CD14-positive monocyte (primary cell): ENCODE measurements around the gene ACKR3. TPM values are rescaled to one million over a fixed set of nuclear protein-coding genes. Genes with fewer than 3 reads are reported as not detected.

Experiments
- DNase-seq, 3 donors: peaks; one replicate each; pipeline ENCODE4 v3.0.0-alpha.2; 2011 to 2022
- H2AFZ ChIP-seq: 2 replicates; pipeline ENCODE4 v1.6.0; 2012; ENCODE audit warnings: mild to moderate bottlenecking, low read depth, low read length, inconsistent platforms; ENCODE audit not compliant: insufficient read depth, poor library complexity, severe bottlenecking
- H3K27ac ChIP-seq, 2 donors: 1 replicate in 1 of 2; 2 replicates in 1 of 2; pipeline ENCODE4 v1.5.1; 2012 to 2013; ENCODE audit warnings: low read length in 2 of 2, control low read depth in 1 of 2, inconsistent platforms in 1 of 2, low read depth in 1 of 2, mild to moderate bottlenecking in 1 of 2
- H3K27me3 ChIP-seq, 2 donors: one replicate each; pipeline versions ENCODE4 v1.6.0 to v1.6.1; 2011 to 2013; ENCODE audit warnings: low read length in 2 of 2; ENCODE audit not compliant: control insufficient read depth in 2 of 2, insufficient read depth in 2 of 2
- H3K36me3 ChIP-seq, 2 donors: replicated peaks in 1 of 2; 1 replicate in 1 of 2; 2 replicates in 1 of 2; pipeline versions ENCODE4 v1.5.1 to v1.6.1; 2012 to 2013; ENCODE audit warnings: low read length in 2 of 2, control low read depth in 1 of 2, inconsistent platforms in 1 of 2, mild to moderate bottlenecking in 1 of 2; ENCODE audit not compliant: insufficient read depth in 2 of 2, control insufficient read depth in 1 of 2
- H3K4me1 ChIP-seq, 2 donors: 1 replicate in 1 of 2; 2 replicates in 1 of 2; pipeline versions ENCODE4 v1.5.1 to v1.6.1; 2012 to 2013; ENCODE audit warnings: low read length in 2 of 2, control low read depth in 1 of 2, inconsistent platforms in 1 of 2, mild to moderate bottlenecking in 1 of 2, moderate library complexity in 1 of 2; ENCODE audit not compliant: insufficient read depth in 2 of 2, control insufficient read depth in 1 of 2
- H3K4me2 ChIP-seq: replicated peaks from 2 replicates; pipeline ENCODE3; 2012; ENCODE audit warnings: low read length, moderate library complexity, mild to moderate bottlenecking; ENCODE audit not compliant: poor library complexity, severe bottlenecking; ENCODE audit errors: extremely low read depth
- H3K4me3 ChIP-seq, 3 experiments: fragments of 200-600 bp in 1 of 3; sonication (generic) in 1 of 3; replicated peaks in 1 of 3; 1 replicate in 2 of 3; 2 replicates in 1 of 3; pipeline ENCODE4 v1.5.1; 2011 to 2013; ENCODE audit warnings: low read length in 3 of 3, mild to moderate bottlenecking in 3 of 3, control low read depth in 2 of 3, low read depth in 2 of 3, inconsistent platforms in 1 of 3, moderate library complexity in 1 of 3
- H3K79me2 ChIP-seq: 2 replicates; pipeline ENCODE4 v1.6.0; 2012; ENCODE audit warnings: mild to moderate bottlenecking, control low read depth, inconsistent platforms, low read length, moderate library complexity; ENCODE audit not compliant: insufficient read depth
- H3K9ac ChIP-seq: 2 replicates; pipeline ENCODE4 v1.6.0; 2017; ENCODE audit warnings: low read length, mild to moderate bottlenecking; ENCODE audit not compliant: insufficient read depth, poor library complexity, severe bottlenecking
- H3K9me3 ChIP-seq, 2 donors: replicated peaks in 1 of 2; 1 replicate in 1 of 2; 2 replicates in 1 of 2; pipeline versions ENCODE4 v1.5.1 to v1.6.1; 2012 to 2013; ENCODE audit warnings: low read length in 2 of 2, control low read depth in 1 of 2; ENCODE audit not compliant: control insufficient read depth in 1 of 2, insufficient read depth in 1 of 2
- H4K20me1 ChIP-seq: 2 replicates; pipeline ENCODE4 v1.6.0; 2012; ENCODE audit warnings: mild to moderate bottlenecking, low read length, control low read depth, moderate library complexity; ENCODE audit not compliant: insufficient read depth
- H3K27ac Mint-ChIP-seq, 7 donors: one replicate each; pipeline ENCODE4 v1.8.0; 2020; ENCODE audit warnings: mild to moderate bottlenecking in 7 of 7, mixed read lengths in 7 of 7, moderate library complexity in 6 of 7, inconsistent platforms in 2 of 7
- H3K27me3 Mint-ChIP-seq, 3 donors: one replicate each; pipeline ENCODE4 v1.8.0; 2021 to 2022; ENCODE audit warnings: low read depth in 3 of 3, mild to moderate bottlenecking in 3 of 3, mixed read lengths in 3 of 3, moderate library complexity in 3 of 3, inconsistent platforms in 1 of 3
- H3K36me3 Mint-ChIP-seq, 2 donors: one replicate each; pipeline ENCODE4 v1.8.0; 2020; ENCODE audit warnings: mixed read lengths in 2 of 2, inconsistent platforms in 1 of 2, mild to moderate bottlenecking in 1 of 2
- H3K4me1 Mint-ChIP-seq: one replicate; pipeline ENCODE4 v1.8.0; 2020; ENCODE audit warnings: mild to moderate bottlenecking, mixed read lengths
- H3K4me3 Mint-ChIP-seq, 2 donors: one replicate each; pipeline ENCODE4 v1.8.0; 2020; ENCODE audit warnings: mild to moderate bottlenecking in 2 of 2, mixed read lengths in 2 of 2, moderate library complexity in 1 of 2
- H3K9me3 Mint-ChIP-seq, 7 donors: one replicate each; pipeline ENCODE4 v1.8.0; 2020 to 2022; ENCODE audit warnings: mixed read lengths in 7 of 7, mild to moderate bottlenecking in 6 of 7, moderate library complexity in 6 of 7, inconsistent platforms in 2 of 7
- WGBS: methylation state at CpG from one replicate; pipeline ENCODE4 v1.1.5; 2013; ENCODE audit warnings: missing lambda C conversion rate; ENCODE audit not compliant: insufficient coverage; 5-methylcytosine and 5-hydroxymethylcytosine counted together
- intact Hi-C, 2 donors: fragments of 100-400 bp; cut with micrococcal nuclease; formaldehyde crosslinking; loops; one replicate each; pipeline versions ENCODE4 v1.15.0 to v1.15.1; 2023
- polyA plus RNA-seq, 3 donors: library from polyadenylated mRNA; depleted of rRNA in 1 of 3; unstranded in 2 of 3; stranded (reverse) in 1 of 3; fragments of 300-500 nt in 2 of 3; fragments of >200 nt in 1 of 3; fragmentation: Illumina TruSeq in 2 of 3; gene quantifications; 1 replicate in 2 of 3; 2 replicates in 1 of 3; pipeline ENCODE4 v1.2.3, GENCODE V29; 2012 to 2021
- TF ChIP-seq, protein P1 (sequence below): fragments of 200-600 bp; IDR thresholded peaks from one replicate; pipeline ENCODE4 v1.8.0; 2022; ENCODE audit warnings: antibody characterized with exemption, mild to moderate bottlenecking

Gene ACKR3
- polyA plus RNA-seq, 3 donors = 0.41 to 13.3 (median 0.79) TPM

DNA sequence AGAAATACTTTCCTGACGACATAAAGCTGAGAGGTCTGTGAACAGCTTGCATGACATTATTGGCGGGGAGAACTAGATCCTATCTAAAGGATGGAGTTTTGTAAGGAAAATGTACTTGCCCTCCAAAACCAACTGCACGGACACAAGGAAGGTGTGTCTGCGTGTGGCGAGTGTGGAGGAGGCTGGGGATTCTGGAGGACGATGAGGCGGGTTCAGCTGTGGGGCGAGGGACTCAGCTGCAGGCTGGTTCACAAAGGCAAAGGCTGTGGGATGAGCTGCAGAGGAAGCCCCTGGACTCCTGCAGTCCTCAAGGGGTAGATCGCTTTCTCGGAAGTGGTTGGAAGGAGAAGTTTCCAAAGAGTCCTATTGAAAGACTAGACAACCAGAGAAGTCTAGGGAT, 48.2 kb downstream of the ACKR3 start:
- Histone ChIP-seq H4K20me1 (no peaks in the 10 kb centered on the region), H3K9ac (no peak overlapping the region), H3K4me2 (no peak overlapping the region), H3K9me3 (no peaks in the 10 kb centered on the region), H2AFZ (no peak overlapping the region), H3K27ac (no peak overlapping the region), H3K27me3 (no peaks in the 10 kb centered on the region), H3K4me1 (no peaks in the 10 kb centered on the region), H3K4me3 (no peak overlapping the region), H3K79me2 (no peaks in the 10 kb centered on the region), H3K36me3 (no peaks in the 10 kb centered on the region)
- TF ChIP-seq, protein P1, sequence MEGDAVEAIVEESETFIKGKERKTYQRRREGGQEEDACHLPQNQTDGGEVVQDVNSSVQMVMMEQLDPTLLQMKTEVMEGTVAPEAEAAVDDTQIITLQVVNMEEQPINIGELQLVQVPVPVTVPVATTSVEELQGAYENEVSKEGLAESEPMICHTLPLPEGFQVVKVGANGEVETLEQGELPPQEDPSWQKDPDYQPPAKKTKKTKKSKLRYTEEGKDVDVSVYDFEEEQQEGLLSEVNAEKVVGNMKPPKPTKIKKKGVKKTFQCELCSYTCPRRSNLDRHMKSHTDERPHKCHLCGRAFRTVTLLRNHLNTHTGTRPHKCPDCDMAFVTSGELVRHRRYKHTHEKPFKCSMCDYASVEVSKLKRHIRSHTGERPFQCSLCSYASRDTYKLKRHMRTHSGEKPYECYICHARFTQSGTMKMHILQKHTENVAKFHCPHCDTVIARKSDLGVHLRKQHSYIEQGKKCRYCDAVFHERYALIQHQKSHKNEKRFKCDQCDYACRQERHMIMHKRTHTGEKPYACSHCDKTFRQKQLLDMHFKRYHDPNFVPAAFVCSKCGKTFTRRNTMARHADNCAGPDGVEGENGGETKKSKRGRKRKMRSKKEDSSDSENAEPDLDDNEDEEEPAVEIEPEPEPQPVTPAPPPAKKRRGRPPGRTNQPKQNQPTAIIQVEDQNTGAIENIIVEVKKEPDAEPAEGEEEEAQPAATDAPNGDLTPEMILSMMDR = no peak
- DNase-seq = no peak
- H3K9me3 Mint-ChIP-seq = peaks cover 0 to 2% (median 0%) of the 10 kb centered on the region in 7 donors
- no peaks in the 10 kb centered on the region for H3K4me1 Mint-ChIP-seq
- 100% methylated on average over 9 of the region's 10 CpGs for WGBS
- H3K36me3 Mint-ChIP-seq = no peaks in the 10 kb centered on the region
- no peak overlapping the region for H3K27ac Mint-ChIP-seq
- peaks cover 11 to 36% (median 18%) of the 10 kb centered on the region in 3 donors for H3K27me3 Mint-ChIP-seq
- H3K4me3 Mint-ChIP-seq = no peak overlapping the region
- intact Hi-C loops = no loop called here

DNA sequence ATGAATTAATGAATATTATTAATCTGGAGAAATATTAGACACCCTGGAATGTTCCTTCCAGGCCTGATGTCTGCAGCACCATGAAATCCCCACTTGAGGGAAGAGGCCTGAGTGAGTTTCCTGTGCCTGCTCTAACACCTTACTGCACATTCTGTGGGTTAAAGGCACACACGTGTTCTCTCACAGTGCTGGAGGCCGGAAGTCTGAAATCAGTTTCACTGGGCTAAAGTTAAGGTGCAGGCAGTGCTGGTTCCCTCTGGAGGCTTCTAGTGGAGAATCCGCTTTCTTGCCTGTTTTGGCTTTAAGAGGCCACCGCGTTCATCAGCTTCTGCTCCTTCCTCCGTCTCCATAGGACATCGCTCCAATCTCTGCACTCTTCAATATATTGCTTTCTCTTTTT, 48.7 kb downstream of the ACKR3 start:
- H3K36me3 ChIP-seq = no peaks in the 10 kb centered on the region
- H3K9ac ChIP-seq = no peak overlapping the region
- no peak for DNase-seq
- no peaks in the 10 kb centered on the region for H3K36me3 Mint-ChIP-seq
- no peak overlapping the region for H3K4me2 ChIP-seq
- TF ChIP-seq, protein P1 = no peak
- peak overlapping the region in 1 of 7 donors; percentile 9 for H3K27ac Mint-ChIP-seq
- no peak overlapping the region for H2AFZ ChIP-seq
- no peaks in the 10 kb centered on the region for H4K20me1 ChIP-seq
- intact Hi-C loops = no loop called here
- H3K79me2 ChIP-seq = no peaks in the 10 kb centered on the region
- H3K4me1 Mint-ChIP-seq = no peaks in the 10 kb centered on the region
- H3K4me3 Mint-ChIP-seq = no peak overlapping the region
- whole genome bisulfite sequencing = 93% methylated on average over 7 of the region's 7 CpGs
- H3K4me1 ChIP-seq = no peaks in the 10 kb centered on the region
- no peak overlapping the region for H3K4me3 ChIP-seq
- no peak overlapping the region for H3K27ac ChIP-seq
- H3K27me3 Mint-ChIP-seq = peaks cover 11 to 36% (median 18%) of the 10 kb centered on the region in 3 donors
- peaks cover 0 to 2% (median 0%) of the 10 kb centered on the region in 7 donors for H3K9me3 Mint-ChIP-seq
- H3K9me3 ChIP-seq = no peaks in the 10 kb centered on the region
- H3K27me3 ChIP-seq = no peaks in the 10 kb centered on the region
